ENCODE results near the gene GNAT2.

Gene GNAT2

DNA sequence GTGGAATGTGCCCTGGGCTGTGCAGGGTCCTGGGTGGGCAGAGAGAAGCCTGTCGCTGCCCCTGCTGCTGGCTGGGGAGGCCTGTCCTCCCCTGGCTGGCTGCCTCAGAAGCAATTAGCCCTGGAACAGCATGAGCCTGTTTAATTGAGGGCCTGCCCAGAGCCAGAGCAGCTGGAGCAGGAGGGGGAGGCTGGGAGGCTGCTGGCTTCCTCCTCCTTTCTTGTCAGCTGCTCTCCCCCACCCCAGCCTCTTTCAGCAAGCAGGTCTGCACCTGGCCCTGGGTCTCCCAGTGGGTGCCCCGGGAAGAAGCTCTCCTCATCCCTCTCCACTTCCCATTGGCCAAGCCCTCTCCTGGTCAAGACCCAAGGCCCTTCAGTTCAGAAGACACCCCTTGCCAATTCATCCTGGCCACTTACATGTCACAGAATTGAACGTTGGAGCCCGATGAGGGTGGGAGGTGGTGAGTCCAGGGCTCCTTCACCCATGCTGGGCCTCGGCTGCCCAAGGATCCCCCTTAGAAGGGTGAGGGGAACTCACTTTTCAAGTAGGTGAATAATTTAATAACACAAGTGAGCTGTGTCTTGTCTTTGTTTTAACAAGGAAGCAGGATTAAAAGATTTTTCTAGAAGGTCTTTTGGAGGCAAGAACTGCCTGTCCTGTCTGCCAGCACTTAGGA is 13.4 kb upstream of the GNAT2 start (continued):
- TF ChIP-seq, protein P1, sequence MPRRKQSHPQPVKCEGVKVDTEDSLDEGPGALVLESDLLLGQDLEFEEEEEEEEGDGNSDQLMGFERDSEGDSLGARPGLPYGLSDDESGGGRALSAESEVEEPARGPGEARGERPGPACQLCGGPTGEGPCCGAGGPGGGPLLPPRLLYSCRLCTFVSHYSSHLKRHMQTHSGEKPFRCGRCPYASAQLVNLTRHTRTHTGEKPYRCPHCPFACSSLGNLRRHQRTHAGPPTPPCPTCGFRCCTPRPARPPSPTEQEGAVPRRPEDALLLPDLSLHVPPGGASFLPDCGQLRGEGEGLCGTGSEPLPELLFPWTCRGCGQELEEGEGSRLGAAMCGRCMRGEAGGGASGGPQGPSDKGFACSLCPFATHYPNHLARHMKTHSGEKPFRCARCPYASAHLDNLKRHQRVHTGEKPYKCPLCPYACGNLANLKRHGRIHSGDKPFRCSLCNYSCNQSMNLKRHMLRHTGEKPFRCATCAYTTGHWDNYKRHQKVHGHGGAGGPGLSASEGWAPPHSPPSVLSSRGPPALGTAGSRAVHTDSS (tag by site-specific recombination; IDR thresholded peaks at IDR 0.05), result no peak
- no peak for TF ChIP-seq ZNF140 (tag by site-specific recombination; IDR thresholded peaks at IDR 0.05)
- no peak for TF ChIP-seq TCF7L2 (IDR thresholded peaks at IDR 0.05; ENCODE audit: borderline replicate concordance, low read depth, low read length)
- TF ChIP-seq MEIS1 (CRISPR knock-in tag; IDR thresholded peaks at IDR 0.05; ENCODE audit: borderline replicate concordance), result no peak
- no peak for TF ChIP-seq ZNF2 (tag by site-specific recombination; IDR thresholded peaks at IDR 0.05)
- TF ChIP-seq, protein P2, sequence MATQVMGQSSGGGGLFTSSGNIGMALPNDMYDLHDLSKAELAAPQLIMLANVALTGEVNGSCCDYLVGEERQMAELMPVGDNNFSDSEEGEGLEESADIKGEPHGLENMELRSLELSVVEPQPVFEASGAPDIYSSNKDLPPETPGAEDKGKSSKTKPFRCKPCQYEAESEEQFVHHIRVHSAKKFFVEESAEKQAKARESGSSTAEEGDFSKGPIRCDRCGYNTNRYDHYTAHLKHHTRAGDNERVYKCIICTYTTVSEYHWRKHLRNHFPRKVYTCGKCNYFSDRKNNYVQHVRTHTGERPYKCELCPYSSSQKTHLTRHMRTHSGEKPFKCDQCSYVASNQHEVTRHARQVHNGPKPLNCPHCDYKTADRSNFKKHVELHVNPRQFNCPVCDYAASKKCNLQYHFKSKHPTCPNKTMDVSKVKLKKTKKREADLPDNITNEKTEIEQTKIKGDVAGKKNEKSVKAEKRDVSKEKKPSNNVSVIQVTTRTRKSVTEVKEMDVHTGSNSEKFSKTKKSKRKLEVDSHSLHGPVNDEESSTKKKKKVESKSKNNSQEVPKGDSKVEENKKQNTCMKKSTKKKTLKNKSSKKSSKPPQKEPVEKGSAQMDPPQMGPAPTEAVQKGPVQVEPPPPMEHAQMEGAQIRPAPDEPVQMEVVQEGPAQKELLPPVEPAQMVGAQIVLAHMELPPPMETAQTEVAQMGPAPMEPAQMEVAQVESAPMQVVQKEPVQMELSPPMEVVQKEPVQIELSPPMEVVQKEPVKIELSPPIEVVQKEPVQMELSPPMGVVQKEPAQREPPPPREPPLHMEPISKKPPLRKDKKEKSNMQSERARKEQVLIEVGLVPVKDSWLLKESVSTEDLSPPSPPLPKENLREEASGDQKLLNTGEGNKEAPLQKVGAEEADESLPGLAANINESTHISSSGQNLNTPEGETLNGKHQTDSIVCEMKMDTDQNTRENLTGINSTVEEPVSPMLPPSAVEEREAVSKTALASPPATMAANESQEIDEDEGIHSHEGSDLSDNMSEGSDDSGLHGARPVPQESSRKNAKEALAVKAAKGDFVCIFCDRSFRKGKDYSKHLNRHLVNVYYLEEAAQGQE (tag by site-specific recombination; IDR thresholded peaks at IDR 0.05), result no peak
- no peak for TF ChIP-seq ZNF175 (tag by site-specific recombination; IDR thresholded peaks at IDR 0.05)
- TF ChIP-seq ZSCAN16 (tag by site-specific recombination; IDR thresholded peaks at IDR 0.05), result no peak
- no peak for TF ChIP-seq ZNF248 (tag by site-specific recombination; IDR thresholded peaks at IDR 0.05)
- TF ChIP-seq ZNF837 (tag by site-specific recombination; IDR thresholded peaks at IDR 0.05), result no peak
- TF ChIP-seq ZNF571 (tag by site-specific recombination; IDR thresholded peaks at IDR 0.05), result no peak
- TF ChIP-seq HOXA7 (CRISPR knock-in tag; IDR thresholded peaks at IDR 0.05; ENCODE audit: borderline replicate concordance), result no peak
- no peak for TF ChIP-seq ZNF510 (tag by site-specific recombination; IDR thresholded peaks at IDR 0.05; ENCODE audit: insufficient replicate concordance)
- no peak for TF ChIP-seq ZNF302 (tag by site-specific recombination; IDR thresholded peaks at IDR 0.05; ENCODE audit: low read depth)
- TF ChIP-seq ZFP37 (tag by site-specific recombination; IDR thresholded peaks at IDR 0.05), result no peak
- peak; percentile 23; the same call in 1 of the 2 replicates for TF ChIP-seq ZNF664 (tag by site-specific recombination; IDR thresholded peaks at IDR 0.05)
- TF ChIP-seq ZNF184 (tag by site-specific recombination; IDR thresholded peaks at IDR 0.05), result no peak
- no peak for TF ChIP-seq ZNF558 (tag by site-specific recombination; IDR thresholded peaks at IDR 0.05)
- no peak for TF ChIP-seq GLI2 (tag by site-specific recombination; IDR thresholded peaks at IDR 0.05; ENCODE audit: borderline replicate concordance, low read depth)
- peak; percentile 82 for TF ChIP-seq ZIC2 (tag by site-specific recombination; IDR thresholded peaks at IDR 0.05)
- no peak for TF ChIP-seq ZNF626 (tag by site-specific recombination; IDR thresholded peaks at IDR 0.05)
- no peak for TF ChIP-seq ZBTB20 (tag by site-specific recombination; IDR thresholded peaks at IDR 0.05)
- no peak for TF ChIP-seq ZNF354C (tag by site-specific recombination; IDR thresholded peaks at IDR 0.05; ENCODE audit: borderline replicate concordance, low read depth)
- no peak for TF ChIP-seq ZNF658 (tag by site-specific recombination; IDR thresholded peaks at IDR 0.05)
- TF ChIP-seq ZNF48 (tag by site-specific recombination; IDR thresholded peaks at IDR 0.05), result no peak
- no peak for TF ChIP-seq KLF9 (tag by site-specific recombination; IDR thresholded peaks at IDR 0.05; ENCODE audit: low read depth)
- TF ChIP-seq ZNF169 (tag by site-specific recombination; IDR thresholded peaks at IDR 0.05), result no peak
- TF ChIP-seq ZXDB (tag by site-specific recombination; IDR thresholded peaks at IDR 0.05), result no peak
- no peak for TF ChIP-seq ZNF555 (tag by site-specific recombination; conservative IDR thresholded peaks at IDR 0.05)
- no peak for TF ChIP-seq ZSCAN23 (tag by site-specific recombination; IDR thresholded peaks at IDR 0.05)
- TF ChIP-seq ZNF792 (tag by site-specific recombination; IDR thresholded peaks at IDR 0.05), result no peak
- TF ChIP-seq ZBTB48 (tag by site-specific recombination; IDR thresholded peaks at IDR 0.05), result no peak
- no peak for TF ChIP-seq ZNF433 (tag by site-specific recombination; IDR thresholded peaks at IDR 0.05; ENCODE audit: low read depth)
- TF ChIP-seq, protein P3, sequence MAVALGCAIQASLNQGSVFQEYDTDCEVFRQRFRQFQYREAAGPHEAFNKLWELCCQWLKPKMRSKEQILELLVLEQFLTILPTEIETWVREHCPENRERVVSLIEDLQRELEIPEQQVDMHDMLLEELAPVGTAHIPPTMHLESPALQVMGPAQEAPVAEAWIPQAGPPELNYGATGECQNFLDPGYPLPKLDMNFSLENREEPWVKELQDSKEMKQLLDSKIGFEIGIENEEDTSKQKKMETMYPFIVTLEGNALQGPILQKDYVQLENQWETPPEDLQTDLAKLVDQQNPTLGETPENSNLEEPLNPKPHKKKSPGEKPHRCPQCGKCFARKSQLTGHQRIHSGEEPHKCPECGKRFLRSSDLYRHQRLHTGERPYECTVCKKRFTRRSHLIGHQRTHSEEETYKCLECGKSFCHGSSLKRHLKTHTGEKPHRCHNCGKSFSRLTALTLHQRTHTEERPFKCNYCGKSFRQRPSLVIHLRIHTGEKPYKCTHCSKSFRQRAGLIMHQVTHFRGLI (tag by site-specific recombination; IDR thresholded peaks at IDR 0.05), result no peak
- TF ChIP-seq ZNF423 (tag by site-specific recombination; IDR thresholded peaks at IDR 0.05), result peak; percentile 74; the same call in 1 of the 2 replicates
- TF ChIP-seq, protein P4, sequence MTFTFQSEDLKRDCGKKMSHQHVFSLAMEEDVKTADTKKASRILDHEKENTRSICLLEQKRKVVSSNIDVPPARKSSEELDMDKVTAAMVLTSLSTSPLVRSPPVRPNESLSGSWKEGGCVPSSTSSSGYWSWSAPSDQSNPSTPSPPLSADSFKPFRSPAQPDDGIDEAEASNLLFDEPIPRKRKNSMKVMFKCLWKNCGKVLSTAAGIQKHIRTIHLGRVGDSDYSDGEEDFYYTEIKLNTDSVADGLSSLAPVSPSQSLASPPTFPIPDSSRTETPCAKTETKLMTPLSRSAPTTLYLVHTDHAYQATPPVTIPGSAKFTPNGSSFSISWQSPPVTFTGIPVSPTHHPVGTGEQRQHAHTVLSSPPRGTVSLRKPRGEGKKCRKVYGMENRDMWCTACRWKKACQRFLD (tag by site-specific recombination; IDR thresholded peaks at IDR 0.05), result no peak
